PFSK-1 (cell line): ENCODE results near the gene PGS1.

Source experiments
- POLR2AphosphoS5 ChIP-seq: IDR thresholded peaks from 2 replicates; pipeline ENCODE4 v1.6.1; 2012; ENCODE audit warnings: low read depth, mild to moderate bottlenecking, control low read depth, low read length, moderate library complexity
- REST ChIP-seq, 2 experiments: IDR thresholded peaks; 2 replicates each; pipeline versions ENCODE4 v1.6.1 to v1.8.0; 2011 to 2012; ENCODE audit warnings: low read depth in 2 of 2, low read length in 2 of 2, control low read depth in 1 of 2, inconsistent platforms in 1 of 2, mild to moderate bottlenecking in 1 of 2, moderate library complexity in 1 of 2; ENCODE audit not compliant: insufficient read depth in 1 of 2
- SIN3A ChIP-seq: IDR thresholded peaks from 2 replicates; pipeline ENCODE4 v1.6.1; 2012; ENCODE audit warnings: mild to moderate bottlenecking, low read length, moderate library complexity, borderline replicate concordance; ENCODE audit not compliant: insufficient read depth
- TAF1 ChIP-seq: IDR thresholded peaks from 2 replicates; pipeline ENCODE4 v1.6.1; 2012; ENCODE audit warnings: low read length, control low read depth, borderline replicate concordance; ENCODE audit not compliant: insufficient read depth

- TF ChIP-seq POLR2AphosphoS5 = no peak
- TF ChIP-seq REST (IDR thresholded peaks at IDR 0.05; ENCODE audit: insufficient read depth in 1 of 2, low read depth in 2 of 2, low read length in 2 of 2) = no peak
- TF ChIP-seq TAF1 = no peak
- no peak for TF ChIP-seq SIN3A
Observed at GRCh38 chr17:78399028-78399692, 20.7 kb downstream of the PGS1 start.
